ENCODE data around the gene NPLOC4. TPM values are rescaled to one million over a fixed set of nuclear protein-coding genes. Genes with fewer than 3 reads are reported as not detected.
"Not testable (repeated sequence)": the region's sequence is repeated elsewhere in the genome, so short reads cannot be mapped to it uniquely, and the experiment has no call there.

NPLOC4 gene
- total RNA-seq, 3 donors from 2014 or later: 56.0 to 69.0 (median 57.8) TPM

- H3K27me3 ChIP-seq: no peaks in the 10 kb centered on the region
- H3K36me3 ChIP-seq: peaks cover 5% of the 10 kb centered on the region
- intact Hi-C loops (cut with DNase I; ENCODE audit: low total_unique reads): no loop called here
- TF ChIP-seq CTCF (IDR thresholded peaks at IDR 0.05) (no peak), POLR2A (IDR thresholded peaks at IDR 0.05) (no peak), POLR2AphosphoS5 (IDR thresholded peaks at IDR 0.05) (no peak)
- no peak overlapping the region for H3K4me3 ChIP-seq
- H3K27ac ChIP-seq: no peak overlapping the region
- no peaks in the 10 kb centered on the region for H3K4me1 ChIP-seq
- H3K9me3 ChIP-seq: no peaks in the 10 kb centered on the region
- DNase-seq (ENCODE audit: low spot score in 2 of 2): no peak
Observed at GRCh38 chr17:81586096-81586495, 50.8 kb downstream of the NPLOC4 start.

GRCh38 chr17:81584771-81585170 lies 52.1 kb downstream of the NPLOC4 start:
- intact Hi-C loops (cut with DNase I; ENCODE audit: low total_unique reads); H3K4me1 ChIP-seq; H3K9me3 ChIP-seq; H3K4me3 ChIP-seq; DNase-seq (ENCODE audit: low spot score in 2 of 2); H3K27me3 ChIP-seq; H3K27ac ChIP-seq; H3K36me3 ChIP-seq: not testable (repeated sequence)

- intact Hi-C loops (cut with DNase I; ENCODE audit: low total_unique reads): no loop called here
Observed at GRCh38 chr17:81583589-81584342, 53.1 kb downstream of the NPLOC4 start.

GRCh38 chr17:81582749-81583148 lies 54.2 kb downstream of the NPLOC4 start:
- DNase-seq (ENCODE audit: low spot score in 2 of 2): no peak
- Histone ChIP-seq H3K36me3 (no peaks in the 10 kb centered on the region), H3K4me1 (no peaks in the 10 kb centered on the region), H3K27ac (no peak overlapping the region), H3K4me3 (no peak overlapping the region), H3K27me3 (no peaks in the 10 kb centered on the region), H3K9me3 (no peaks in the 10 kb centered on the region)
- intact Hi-C loops (cut with DNase I; ENCODE audit: low total_unique reads): no loop called here
- no peak for TF ChIP-seq CTCF (IDR thresholded peaks at IDR 0.05)
- no peak for TF ChIP-seq POLR2A (IDR thresholded peaks at IDR 0.05)
- TF ChIP-seq POLR2AphosphoS5 (IDR thresholded peaks at IDR 0.05): no peak

More at GRCh38 chr17:81583589-81584342, 53.1 kb downstream of the NPLOC4 start:
- TF ChIP-seq POLR2A (IDR thresholded peaks at IDR 0.05) (no peak), CTCF (IDR thresholded peaks at IDR 0.05) (no peak), POLR2AphosphoS5 (IDR thresholded peaks at IDR 0.05) (no peak)
- no peaks in the 10 kb centered on the region for H3K27me3 ChIP-seq
- no peak for DNase-seq (ENCODE audit: low spot score in 2 of 2)
- no peak overlapping the region for H3K4me3 ChIP-seq
- no peak overlapping the region for H3K27ac ChIP-seq
- H3K4me1 ChIP-seq: no peaks in the 10 kb centered on the region
- no peaks in the 10 kb centered on the region for H3K9me3 ChIP-seq
- H3K36me3 ChIP-seq: no peaks in the 10 kb centered on the region

GRCh38 chr17:81582341-81582740 lies 54.6 kb downstream of the NPLOC4 start:
- TF ChIP-seq POLR2AphosphoS5 (IDR thresholded peaks at IDR 0.05): no peak
- TF ChIP-seq CTCF (IDR thresholded peaks at IDR 0.05): no peak
- no peak for TF ChIP-seq POLR2A (IDR thresholded peaks at IDR 0.05)
- no peak for DNase-seq (ENCODE audit: low spot score in 2 of 2)
- H3K36me3 ChIP-seq: no peaks in the 10 kb centered on the region
- intact Hi-C loops (cut with DNase I; ENCODE audit: low total_unique reads): no loop called here
- H3K4me1 ChIP-seq: no peaks in the 10 kb centered on the region
- H3K27ac ChIP-seq: no peak overlapping the region
- H3K27me3 ChIP-seq: no peaks in the 10 kb centered on the region
- H3K4me3 ChIP-seq: no peak overlapping the region
- no peaks in the 10 kb centered on the region for H3K9me3 ChIP-seq
